ENCODE data around the gene E2F4. TPM values are rescaled to one million over a fixed set of nuclear protein-coding genes. Genes with fewer than 3 reads are reported as not detected.

E2F4 gene
- total and polyA plus RNA-seq, 2 experiments from 2014 or later: 67.0 to 135 TPM

GRCh38 chr16:67191411-67191994 is 452 bp upstream of the E2F4 start:
- Mint-ChIP-seq H3K36me3 (ENCODE audit: low read depth) (peaks cover 33% of the 10 kb centered on the region), H3K27ac (no peak overlapping the region), H3K27me3 (ENCODE audit: insufficient read depth, low read depth, poor library complexity) (peaks cover 11% of the 10 kb centered on the region), H3K4me3 (peak overlapping the region; percentile 93), H3K9me3 (no peaks in the 10 kb centered on the region), H3K4me1 (peaks cover 24% of the 10 kb centered on the region)
- Histone ChIP-seq H3K27ac (ENCODE audit: low read depth) (no peak overlapping the region), H3K79me2 (replicated peaks; ENCODE audit: insufficient read depth) (peaks cover 21% of the 10 kb centered on the region), H3K36me3 (ENCODE audit: insufficient read depth) (peaks cover 16% of the 10 kb centered on the region; the same call in 1 of the 2 replicates), H3K4me2 (peak overlapping the region; percentile 62), H3F3A (replicated peaks; ENCODE audit: low read depth) (0 out of 2 replicates have a peak, but pooled peaks cover 9% of the 10 kb centered on the region), H3K9me2 (ENCODE audit: insufficient read depth) (no peaks in the 10 kb centered on the region), H3K4me1 (ENCODE audit: insufficient read depth) (peaks cover 7% of the 10 kb centered on the region; the same call in 1 of the 2 replicates), H3K27me3 (ENCODE audit: insufficient read depth) (peaks cover 3% of the 10 kb centered on the region; the same call in 1 of the 2 replicates), H2AFZ (peak overlapping the region; percentile 96), H3K4me3 (peak overlapping the region; percentile 97), H4K20me1 (replicated peaks; ENCODE audit: insufficient read depth) (peaks cover 18% of the 10 kb centered on the region)
- TF ChIP-seq NANOG (IDR thresholded peaks at IDR 0.05; ENCODE audit: borderline replicate concordance) (no peak), ZNF114 (CRISPR knock-in tag; IDR thresholded peaks at IDR 0.05) (no peak)
- TF ChIP-seq, protein P1, sequence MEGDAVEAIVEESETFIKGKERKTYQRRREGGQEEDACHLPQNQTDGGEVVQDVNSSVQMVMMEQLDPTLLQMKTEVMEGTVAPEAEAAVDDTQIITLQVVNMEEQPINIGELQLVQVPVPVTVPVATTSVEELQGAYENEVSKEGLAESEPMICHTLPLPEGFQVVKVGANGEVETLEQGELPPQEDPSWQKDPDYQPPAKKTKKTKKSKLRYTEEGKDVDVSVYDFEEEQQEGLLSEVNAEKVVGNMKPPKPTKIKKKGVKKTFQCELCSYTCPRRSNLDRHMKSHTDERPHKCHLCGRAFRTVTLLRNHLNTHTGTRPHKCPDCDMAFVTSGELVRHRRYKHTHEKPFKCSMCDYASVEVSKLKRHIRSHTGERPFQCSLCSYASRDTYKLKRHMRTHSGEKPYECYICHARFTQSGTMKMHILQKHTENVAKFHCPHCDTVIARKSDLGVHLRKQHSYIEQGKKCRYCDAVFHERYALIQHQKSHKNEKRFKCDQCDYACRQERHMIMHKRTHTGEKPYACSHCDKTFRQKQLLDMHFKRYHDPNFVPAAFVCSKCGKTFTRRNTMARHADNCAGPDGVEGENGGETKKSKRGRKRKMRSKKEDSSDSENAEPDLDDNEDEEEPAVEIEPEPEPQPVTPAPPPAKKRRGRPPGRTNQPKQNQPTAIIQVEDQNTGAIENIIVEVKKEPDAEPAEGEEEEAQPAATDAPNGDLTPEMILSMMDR (conservative IDR thresholded peaks at IDR 0.05; ENCODE audit: low read depth in 2 of 2): no peak
- TF ChIP-seq, protein P2, sequence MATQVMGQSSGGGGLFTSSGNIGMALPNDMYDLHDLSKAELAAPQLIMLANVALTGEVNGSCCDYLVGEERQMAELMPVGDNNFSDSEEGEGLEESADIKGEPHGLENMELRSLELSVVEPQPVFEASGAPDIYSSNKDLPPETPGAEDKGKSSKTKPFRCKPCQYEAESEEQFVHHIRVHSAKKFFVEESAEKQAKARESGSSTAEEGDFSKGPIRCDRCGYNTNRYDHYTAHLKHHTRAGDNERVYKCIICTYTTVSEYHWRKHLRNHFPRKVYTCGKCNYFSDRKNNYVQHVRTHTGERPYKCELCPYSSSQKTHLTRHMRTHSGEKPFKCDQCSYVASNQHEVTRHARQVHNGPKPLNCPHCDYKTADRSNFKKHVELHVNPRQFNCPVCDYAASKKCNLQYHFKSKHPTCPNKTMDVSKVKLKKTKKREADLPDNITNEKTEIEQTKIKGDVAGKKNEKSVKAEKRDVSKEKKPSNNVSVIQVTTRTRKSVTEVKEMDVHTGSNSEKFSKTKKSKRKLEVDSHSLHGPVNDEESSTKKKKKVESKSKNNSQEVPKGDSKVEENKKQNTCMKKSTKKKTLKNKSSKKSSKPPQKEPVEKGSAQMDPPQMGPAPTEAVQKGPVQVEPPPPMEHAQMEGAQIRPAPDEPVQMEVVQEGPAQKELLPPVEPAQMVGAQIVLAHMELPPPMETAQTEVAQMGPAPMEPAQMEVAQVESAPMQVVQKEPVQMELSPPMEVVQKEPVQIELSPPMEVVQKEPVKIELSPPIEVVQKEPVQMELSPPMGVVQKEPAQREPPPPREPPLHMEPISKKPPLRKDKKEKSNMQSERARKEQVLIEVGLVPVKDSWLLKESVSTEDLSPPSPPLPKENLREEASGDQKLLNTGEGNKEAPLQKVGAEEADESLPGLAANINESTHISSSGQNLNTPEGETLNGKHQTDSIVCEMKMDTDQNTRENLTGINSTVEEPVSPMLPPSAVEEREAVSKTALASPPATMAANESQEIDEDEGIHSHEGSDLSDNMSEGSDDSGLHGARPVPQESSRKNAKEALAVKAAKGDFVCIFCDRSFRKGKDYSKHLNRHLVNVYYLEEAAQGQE (IDR thresholded peaks at IDR 0.05; ENCODE audit: unreplicated experiment): no peak
- no peak for DNase-seq (ENCODE audit: low spot score)
- no peak for ATAC-seq

GRCh38 chr16:67192781-67193361 is 916 bp downstream of the E2F4 start:
- no peak for ATAC-seq
- Histone ChIP-seq H3K36me3 (ENCODE audit: insufficient read depth) (peaks cover 20% of the 10 kb centered on the region; the same call in 1 of the 2 replicates), H3K4me1 (ENCODE audit: insufficient read depth) (peaks cover 7% of the 10 kb centered on the region; the same call in 1 of the 2 replicates), H3F3A (replicated peaks; ENCODE audit: low read depth) (0 out of 2 replicates have a peak, but pooled peaks cover 15% of the 10 kb centered on the region), H3K27me3 (ENCODE audit: insufficient read depth) (no peaks in the 10 kb centered on the region), H3K27ac (ENCODE audit: low read depth) (no peak overlapping the region), H3K79me2 (replicated peaks; ENCODE audit: insufficient read depth) (peaks cover 21% of the 10 kb centered on the region), H3K9me2 (ENCODE audit: insufficient read depth) (no peaks in the 10 kb centered on the region), H3K4me2 (peak overlapping the region; percentile 98), H3K4me3 (peak overlapping the region; percentile 97), H4K20me1 (replicated peaks; ENCODE audit: insufficient read depth) (peaks cover 22% of the 10 kb centered on the region), H2AFZ (no peak overlapping the region)
- no peak for DNase-seq (ENCODE audit: low spot score)
- H3K27me3 Mint-ChIP-seq (ENCODE audit: insufficient read depth, low read depth, poor library complexity): peaks cover 9% of the 10 kb centered on the region
- peak overlapping the region; percentile 93 for H3K4me3 Mint-ChIP-seq
- peaks cover 22% of the 10 kb centered on the region for H3K4me1 Mint-ChIP-seq
- H3K36me3 Mint-ChIP-seq (ENCODE audit: low read depth): peaks cover 42% of the 10 kb centered on the region
- H3K9me3 Mint-ChIP-seq: no peaks in the 10 kb centered on the region
- H3K27ac Mint-ChIP-seq: peak overlapping the region; percentile 53; the same call in 1 of the 2 replicates
- TF ChIP-seq EZH2phosphoT487 (IDR thresholded peaks at IDR 0.05; ENCODE audit: unreplicated experiment): no peak
- no peak for TF ChIP-seq NANOG (IDR thresholded peaks at IDR 0.05; ENCODE audit: borderline replicate concordance)
- TF ChIP-seq CREB1 (CRISPR knock-in tag; IDR thresholded peaks at IDR 0.05; ENCODE audit: low read depth): no peak
- TF ChIP-seq ETS1 (IDR thresholded peaks at IDR 0.05): no peak
- TF ChIP-seq, protein P2 (IDR thresholded peaks at IDR 0.05; ENCODE audit: unreplicated experiment): no peak
- TF ChIP-seq ZNF114 (CRISPR knock-in tag; IDR thresholded peaks at IDR 0.05): no peak
- no peak for TF ChIP-seq POLR2AphosphoS5 (IDR thresholded peaks at IDR 0.05; ENCODE audit: low read depth)
- TF ChIP-seq ZNF331 (CRISPR knock-in tag; IDR thresholded peaks at IDR 0.05; ENCODE audit: low read depth): no peak
- TF ChIP-seq, protein P1 (conservative IDR thresholded peaks at IDR 0.05; ENCODE audit: low read depth in 2 of 2): no peak
